GM19025 (cell line): ENCODE data around the gene DOCK2.
"Not testable (repeated sequence)": the region's sequence is repeated elsewhere in the genome, so short reads cannot be mapped to it uniquely, and the experiment has no call there.

Source experiments
- ATAC-seq: cut with Tn5 transposase; IDR thresholded peaks from one replicate; pipeline ENCODE4 v1.9.1; 2021; ENCODE audit warnings: mild to moderate bottlenecking, low read depth, moderate library complexity; ENCODE audit not compliant: unreplicated experiment

The DOCK2 gene

DNA sequence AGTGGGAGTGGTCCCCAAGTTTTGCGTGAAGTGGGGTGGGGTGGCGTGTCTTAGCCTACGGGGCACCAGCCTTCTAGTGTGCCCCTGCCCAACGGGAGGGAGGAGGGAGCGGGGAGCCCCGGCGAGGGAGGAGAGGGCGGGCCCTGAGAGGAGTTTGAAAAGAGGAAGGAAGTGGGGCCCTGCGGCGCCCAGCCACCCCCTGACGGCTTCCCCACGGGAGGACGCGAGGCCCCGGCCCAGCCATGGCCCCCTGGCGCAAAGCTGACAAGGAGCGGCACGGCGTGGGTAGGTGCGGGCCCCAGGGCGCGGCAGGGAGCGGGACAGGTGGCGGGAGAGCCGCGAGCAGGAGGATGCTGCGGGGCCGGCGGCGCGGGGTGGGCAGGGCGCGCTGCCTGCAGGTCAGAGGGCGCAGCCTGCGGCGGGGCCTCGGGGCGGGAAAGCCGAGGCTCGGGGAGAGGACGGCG, at the start of gene DOCK2:
DOCK2 (plus strand) TSS at position 191 of the 464 bp plus-strand sequence; CDS start at position 243, 52 bp downstream.
- ATAC-seq: peak; percentile 89

DNA sequence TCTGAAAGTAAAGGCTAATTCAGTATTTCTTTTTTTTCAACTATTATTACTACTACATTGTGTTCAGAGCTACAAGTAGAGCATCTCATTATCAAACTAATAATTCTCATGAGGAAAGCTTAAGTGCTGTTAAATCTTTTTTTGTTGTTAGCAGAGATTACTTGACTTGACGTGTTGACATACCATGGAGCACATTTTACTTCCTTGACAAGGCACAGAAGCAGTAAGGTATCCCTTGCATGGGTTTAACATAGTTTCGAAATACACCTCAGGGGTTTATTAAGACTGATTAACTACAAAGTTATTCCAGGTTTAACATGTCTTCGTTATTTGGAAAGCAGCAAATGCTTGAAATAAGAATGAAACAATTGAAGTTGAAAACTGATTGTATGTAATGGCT, 46.5 kb upstream of the DOCK2 start:
- ATAC-seq: no peak

DNA sequence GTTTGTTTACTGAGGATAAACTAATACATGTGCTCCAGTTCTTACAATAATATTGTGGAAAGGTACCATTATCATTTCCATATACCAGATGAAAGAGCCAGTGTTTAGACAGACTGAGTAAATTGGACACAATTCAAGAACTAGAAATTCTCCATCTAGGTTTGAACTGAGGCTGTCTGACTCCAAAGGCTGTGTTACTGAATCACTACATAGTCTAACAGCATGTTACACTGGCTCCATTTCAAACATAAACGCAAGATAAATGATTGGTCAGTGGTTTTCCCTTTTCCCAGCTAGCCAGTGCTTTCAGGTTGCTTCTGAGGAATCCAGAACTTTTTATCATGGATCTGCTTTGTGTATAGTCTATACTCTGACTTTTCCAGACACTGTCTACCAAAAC, 45.4 kb upstream of the DOCK2 start:
- ATAC-seq: no peak

DNA sequence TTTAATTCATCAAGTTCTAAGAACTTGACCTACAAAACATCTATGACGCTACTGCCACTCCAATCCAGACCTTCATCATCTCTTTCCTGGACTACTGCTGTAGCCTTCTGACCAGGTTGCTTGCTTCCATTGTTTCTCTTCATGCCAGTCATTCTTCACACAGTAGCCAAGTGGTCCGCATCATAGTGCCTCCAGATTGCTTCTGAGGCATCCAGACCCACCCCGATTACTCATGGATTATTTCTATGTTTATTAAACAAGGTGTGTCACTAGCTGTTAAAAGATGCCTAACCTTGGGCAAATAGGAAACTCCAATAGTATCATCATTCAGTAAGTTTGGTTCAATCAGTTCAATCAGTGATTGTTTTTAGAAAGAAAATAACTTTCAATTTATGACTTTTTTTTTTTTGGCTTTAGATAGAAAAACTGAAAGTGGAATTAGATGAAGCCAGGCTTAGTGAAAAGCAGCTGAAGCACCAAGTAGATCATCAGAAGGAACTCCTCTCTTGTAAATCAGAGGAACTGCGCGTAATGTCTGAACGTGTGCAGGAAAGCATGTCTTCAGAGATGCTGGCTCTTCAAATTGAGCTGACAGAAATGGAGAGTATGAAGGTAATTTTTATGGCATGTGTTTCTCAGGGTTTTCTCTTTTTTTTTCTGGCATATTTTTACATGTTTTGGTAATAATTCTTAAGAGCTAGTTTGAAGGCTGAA, 44.0 kb upstream of the DOCK2 start:
- ATAC-seq: no peak

DNA sequence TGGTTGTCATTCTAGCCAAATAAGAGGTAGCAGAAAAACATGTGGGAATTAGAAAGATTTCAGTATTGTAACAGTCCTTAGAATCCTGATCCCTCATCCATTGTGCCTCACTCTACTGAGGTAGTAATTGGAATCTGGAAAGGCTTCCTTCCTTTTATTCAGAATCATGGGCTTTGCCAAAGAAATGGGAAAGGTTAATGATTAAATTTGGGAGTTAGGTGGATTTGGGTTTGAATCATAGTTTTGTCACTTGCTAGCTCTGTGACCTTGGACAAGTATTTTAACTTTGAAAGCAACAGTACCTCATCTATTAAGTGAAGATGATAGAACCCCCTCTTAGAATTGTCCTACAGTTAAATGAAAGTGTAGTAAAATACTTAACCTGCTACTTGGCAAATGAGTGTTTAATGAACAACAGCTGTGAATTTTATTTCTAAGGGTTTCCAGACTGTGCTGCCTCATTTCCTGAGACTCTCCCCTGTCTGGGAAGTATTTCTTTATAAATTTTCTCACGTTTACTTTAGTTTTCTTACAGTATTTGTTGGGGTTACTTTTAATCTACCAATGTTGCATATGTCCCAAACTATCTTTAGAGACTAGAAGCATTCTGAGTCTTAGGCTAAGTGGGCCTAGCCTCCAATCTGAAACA, 41.8 kb upstream of the DOCK2 start:
- ATAC-seq: no peak

DNA sequence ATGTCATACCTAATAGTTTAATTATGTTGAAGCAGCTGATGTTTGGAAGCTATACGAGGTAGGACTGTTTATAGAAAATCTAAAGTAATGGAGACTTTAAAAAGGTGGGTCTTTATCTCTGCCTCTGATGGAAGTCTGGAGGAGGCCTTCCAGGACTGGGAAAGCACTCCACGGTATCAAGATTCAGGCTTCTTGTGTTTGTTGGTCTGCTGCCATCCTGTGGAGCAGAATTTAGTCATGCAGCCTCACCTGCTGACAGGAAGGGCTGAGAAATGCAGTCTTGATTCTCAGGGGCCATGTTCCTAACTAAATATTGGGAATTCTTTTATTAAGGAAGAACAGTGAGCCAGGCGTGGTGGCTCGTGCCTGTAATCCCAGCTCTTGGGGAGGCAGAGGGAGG, 37.6 kb upstream of the DOCK2 start:
- no peak for ATAC-seq

DNA sequence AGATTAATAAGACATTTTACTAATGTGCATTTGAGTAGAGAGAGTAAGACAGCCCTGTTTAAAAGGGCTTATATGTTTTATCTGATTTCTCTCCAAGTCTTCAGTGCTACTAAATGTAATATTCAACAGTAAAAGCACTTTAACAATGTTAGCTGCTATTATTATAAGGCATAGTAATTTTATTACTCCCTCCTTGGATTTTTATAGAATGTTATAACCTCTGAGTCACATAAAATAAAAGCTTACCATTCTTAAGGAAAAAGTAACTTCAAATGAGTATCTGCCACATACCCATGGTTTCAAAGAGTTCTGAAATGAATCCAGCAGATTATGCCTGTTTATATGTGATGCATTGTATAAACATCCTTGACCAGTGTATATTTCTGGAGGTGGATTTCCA, 34.5 kb upstream of the DOCK2 start:
- no peak for ATAC-seq

DNA sequence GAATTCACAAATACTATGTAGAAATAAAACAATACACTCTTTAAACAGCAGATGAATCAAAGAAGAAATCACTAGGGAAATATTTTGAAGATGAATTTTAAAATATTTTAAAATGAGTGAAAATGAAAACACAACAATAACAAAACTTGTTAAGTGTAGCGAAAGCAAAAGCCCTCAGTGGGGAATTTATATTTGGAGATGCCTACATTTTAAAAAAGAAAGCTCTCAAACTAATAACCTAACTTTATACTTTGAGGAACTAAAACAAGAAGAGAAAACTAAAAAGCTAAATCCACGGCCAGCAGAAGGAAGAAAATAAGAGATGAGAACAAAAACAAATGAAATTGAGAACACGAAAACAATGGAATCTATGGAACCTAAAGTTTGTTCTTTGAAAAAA, 30.8 kb upstream of the DOCK2 start:
- no peak for ATAC-seq

DNA sequence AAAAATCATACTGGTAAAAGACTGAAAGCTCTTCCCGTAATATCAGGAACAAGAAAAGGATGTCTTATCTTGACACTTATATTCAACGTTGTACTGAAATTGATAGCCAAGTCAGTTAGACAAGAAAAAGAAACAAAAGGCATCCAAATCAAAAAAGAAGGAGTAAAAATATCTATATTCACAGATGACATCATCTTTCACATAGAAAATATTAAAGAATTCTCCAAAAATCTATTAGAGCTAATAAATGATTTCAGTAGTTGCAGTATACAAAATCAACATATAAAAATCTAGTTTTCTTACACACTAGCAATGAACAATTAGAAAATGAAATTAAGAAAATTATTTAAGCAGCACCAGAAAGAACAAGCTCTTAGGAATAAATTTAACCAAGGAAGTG, 29.2 kb upstream of the DOCK2 start:
- ATAC-seq: no peak

DNA sequence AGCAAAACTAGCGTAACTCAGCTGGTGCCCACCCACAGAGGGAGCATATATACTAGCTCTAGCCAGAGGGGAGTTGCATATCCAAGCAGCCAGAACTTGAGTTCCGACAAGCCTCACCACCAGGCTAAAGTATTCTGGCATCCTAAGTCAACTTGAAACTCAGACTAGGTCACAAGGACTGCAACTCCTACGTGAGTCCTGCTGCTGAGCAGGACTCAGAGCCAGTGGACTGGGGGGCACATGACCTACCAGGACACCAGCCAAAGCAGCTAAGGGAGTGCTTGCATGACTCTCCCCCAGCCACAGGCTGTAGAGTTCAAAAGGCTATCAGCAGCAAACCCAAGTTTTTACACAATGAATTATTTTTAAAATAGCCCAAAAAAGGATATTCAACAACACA, 27.4 kb upstream of the DOCK2 start:
- ATAC-seq: no peak

DNA sequence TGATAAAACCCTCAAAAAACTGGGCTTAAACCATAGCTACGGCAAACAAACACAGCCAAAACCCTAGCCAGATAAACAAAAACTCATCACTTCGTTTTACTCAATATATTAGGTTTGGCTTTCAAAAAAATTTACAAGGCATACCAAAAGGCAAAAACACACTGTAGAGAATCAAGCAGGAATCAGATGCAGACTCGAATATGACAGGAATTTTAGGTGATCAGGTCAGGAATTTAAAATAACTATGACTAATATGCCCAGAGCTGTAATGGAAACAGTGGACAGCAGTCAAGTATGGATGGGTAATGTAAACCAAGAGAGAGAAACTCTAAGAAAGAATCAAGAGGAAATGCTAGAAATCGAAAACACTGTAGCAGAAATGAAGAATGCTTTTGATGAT, 26.5 kb upstream of the DOCK2 start:
- ATAC-seq: no peak

DNA sequence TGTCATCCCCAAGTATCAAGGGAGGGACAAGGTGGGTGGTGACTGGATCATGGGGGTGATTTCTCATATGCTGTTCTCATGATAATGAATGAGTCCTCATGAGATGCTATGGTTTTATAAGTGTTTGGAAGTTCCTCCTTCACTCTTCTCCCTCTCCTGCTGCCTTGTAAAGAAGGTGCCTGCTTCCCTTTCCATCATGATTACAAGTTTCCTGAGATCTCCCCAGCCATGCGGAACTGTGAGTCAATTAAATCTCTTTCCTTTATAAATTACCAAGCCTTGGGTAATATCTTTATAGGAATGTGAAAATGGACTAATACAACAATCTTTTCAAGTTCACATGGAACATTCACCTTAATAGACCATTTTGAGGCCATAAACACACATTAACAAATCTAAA, 21.5 kb upstream of the DOCK2 start:
- no peak for ATAC-seq

DNA sequence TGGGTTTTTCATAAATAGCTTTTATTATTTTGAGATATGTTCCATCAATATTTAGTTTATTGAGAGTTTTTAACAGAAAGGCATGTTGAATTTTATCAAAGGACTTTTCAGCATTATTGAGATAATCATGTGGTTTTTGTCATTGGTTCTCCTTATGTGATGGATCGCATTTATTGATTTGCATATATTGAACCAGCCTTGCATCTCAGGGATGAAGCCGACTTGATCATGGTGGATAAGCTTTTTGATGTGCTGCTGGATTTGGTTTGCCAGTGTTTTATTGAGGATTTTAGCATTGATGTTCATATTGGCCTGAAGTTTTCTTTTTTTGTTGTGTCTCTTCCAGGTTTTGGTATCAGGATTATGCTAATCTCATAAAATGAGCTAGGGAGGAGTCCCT, 12.8 kb upstream of the DOCK2 start:
- ATAC-seq: not testable (repeated sequence)

DNA sequence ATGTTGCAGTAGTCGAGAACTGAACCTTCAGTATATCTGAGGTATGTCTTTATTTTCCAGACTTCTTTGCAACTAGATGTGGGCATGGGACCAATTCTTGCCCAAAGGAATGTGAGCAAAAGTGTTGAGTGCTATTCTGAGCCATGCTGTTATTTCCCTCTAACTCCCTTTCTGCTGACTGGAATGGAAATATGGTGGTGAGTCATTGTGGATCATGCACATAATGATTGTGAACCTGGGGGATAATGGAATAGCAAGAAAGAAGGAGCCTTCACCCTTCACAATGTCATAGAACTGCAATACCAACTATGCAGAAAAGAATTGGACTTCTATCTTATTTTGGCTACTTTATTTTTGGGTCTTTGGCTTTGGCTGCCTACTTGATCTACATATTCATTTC, 10.3 kb upstream of the DOCK2 start:
- no peak for ATAC-seq

DNA sequence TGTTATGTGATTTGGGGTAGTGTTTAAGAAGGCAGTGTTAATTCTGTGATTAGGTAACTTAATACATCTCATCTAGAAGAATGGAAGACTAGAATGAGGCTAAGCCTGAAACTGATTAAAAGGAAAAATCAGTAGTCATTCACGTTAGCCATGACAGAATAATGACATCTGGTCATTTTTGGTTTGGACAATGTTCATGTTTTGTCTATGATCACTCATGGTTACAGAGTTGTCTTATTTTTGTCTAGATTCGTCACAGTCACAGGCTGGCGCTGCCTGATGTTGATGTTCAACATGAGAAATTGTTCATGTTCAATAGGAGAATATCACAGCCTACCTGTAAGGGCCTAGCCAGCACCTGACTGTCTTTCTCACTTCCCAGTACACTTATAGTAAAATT, 9.5 kb upstream of the DOCK2 start:
- ATAC-seq: no peak

DNA sequence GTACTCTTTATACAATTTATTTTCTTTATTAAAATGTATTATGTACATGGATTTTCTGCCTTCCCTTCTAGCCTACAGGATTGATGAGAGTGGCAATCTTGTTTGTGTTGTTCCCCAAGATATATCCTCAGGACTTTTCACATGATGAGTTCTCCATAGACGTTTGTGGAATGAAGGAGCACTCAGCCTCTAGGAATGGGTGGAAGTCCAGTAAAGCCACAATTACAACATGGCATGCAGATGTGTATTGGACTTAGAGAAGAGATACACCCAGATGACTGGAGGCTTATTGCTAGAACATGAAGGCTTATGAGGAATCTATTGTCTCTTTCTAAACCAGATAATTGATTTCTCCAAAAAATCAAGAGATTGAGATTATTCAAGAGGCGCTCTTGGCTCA, 8.2 kb upstream of the DOCK2 start:
- ATAC-seq: no peak

DNA sequence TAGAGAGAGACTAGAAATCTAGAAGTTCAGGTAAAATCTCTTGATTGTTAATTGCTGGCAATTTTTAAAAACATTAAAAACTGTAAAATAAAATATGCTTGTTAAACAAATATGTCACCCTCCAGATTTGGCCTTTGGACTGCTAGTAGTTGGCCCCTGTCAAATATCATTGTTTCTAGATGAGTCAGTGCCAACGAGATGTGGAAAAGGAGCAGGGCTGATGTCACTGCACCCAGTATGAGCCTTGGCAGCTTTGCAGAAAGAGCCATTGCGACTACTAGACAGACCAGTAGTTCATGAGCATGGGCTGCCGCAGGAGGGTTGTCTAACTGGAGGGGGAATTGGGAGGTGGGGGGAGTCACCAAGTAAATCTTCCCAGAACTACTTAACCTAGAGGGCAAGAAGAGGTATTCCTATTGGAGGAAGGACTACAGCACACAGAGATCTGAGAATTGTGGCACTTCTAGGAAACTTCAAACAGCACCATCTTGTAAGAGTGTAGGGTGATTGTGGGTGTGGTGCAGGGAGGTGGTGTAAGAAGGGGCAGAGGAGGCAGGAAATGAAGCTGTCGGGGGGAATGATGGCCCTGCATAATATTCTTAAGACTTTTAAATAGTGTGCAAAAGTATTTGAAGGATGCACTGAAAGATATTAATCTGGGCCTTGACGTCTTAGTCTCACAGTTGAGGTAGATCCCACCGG, 7.1 kb upstream of the DOCK2 start:
- ATAC-seq: no peak

DNA sequence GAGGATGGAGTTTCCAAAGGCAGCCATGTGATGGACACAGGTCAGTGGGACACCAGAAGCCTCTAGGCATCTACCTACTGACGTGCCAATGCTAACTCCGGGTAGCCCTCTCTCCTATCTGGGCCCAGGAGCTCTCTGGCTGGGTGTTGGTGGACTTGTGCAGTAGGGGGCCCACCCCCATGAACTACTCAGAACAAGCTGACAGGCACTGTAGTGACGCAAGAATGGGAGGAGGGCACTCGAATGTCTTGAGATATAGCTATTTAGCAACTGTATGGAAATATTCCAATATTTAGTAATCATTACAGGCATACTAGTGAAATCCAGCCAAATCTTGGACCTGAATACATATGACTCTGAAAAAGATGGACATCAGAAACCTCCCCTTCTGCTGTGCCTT, 5.7 kb upstream of the DOCK2 start:
- no peak for ATAC-seq

DNA sequence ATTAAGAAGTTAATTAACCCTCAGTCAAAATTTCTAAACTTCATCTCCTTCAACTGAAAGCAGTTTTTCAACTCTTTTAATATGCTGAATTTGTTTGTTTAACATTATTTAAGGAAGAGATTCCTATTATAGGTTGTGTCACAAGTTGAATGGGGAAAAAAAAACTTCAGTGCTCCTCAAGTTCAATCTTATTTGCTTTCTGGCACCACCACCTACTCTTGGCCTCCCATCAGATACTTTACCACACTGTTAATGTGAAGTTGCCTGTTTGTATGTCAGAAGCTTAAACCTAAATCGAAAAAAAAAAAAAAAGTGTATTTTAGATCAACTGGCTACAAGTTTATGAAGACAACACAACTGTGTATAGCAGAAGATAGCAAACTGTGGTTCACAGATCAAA, 4.1 kb upstream of the DOCK2 start:
- no peak for ATAC-seq

DNA sequence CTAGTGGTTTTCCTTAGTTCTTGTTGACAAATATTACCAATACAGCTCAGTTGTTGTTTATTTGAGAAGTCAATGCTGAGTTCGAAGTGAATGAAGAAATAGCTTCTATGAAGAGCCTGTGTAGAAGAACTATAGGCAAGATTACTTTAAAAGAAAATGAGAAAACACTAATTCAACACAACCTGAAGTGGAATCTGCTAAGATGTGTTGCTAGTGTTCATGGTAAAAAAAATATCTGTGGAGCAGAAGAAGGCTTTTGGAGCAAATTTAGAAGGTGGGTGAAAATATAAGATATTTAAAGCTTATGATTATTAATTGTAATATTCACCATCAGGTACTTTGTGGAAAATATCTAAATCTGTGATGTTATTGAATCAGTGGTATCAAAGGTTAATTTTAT, 2.5 kb upstream of the DOCK2 start:
- no peak for ATAC-seq

DNA sequence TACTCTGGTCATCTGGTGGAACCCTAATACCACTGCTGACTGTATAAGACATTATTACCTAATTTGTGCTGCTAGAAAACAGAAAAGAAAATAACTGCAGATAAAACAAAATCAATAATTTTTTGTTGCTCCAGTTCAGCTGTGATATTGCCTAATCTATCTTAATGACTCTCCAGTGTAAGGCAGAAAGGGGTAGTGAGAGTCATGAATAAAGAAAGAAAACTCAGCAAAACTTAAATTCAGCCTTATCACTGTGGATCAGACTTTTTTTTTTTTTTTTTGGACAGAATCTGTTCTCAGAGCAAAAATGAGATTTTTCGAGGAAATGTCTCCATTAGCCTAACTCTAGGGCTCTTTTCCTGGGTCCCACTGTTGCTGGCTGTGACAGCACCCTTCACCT, 1.1 kb upstream of the DOCK2 start:
- no peak for ATAC-seq
